CD4-positive, alpha-beta T cell (primary cell): ENCODE results near the gene DYNC1I2. TPM values are rescaled to one million over a fixed set of nuclear protein-coding genes. Genes with fewer than 3 reads are reported as not detected.
"Not testable (repeated sequence)": the region's sequence is repeated elsewhere in the genome, so short reads cannot be mapped to it uniquely, and the experiment has no call there.

Experiments
- ATAC-seq: fragments of 200-7000 bp; cut with Tn5 transposase; one replicate; pipeline ENCODE4 v1.10.0; 2022; ENCODE audit warnings: mild to moderate bottlenecking; ENCODE audit not compliant: poor library complexity
- CTCF ChIA-PET: fragments of 350-600 bp; sonication (Branson Sonifier 250); formaldehyde crosslinking; loops from one replicate; lab custom pipeline; 2021; ENCODE audit warnings: antibody characterized with exemption, inconsistent platforms; lab: Charles Lee
- POLR2A ChIA-PET: fragments of 350-600 bp; sonication (Branson Sonifier 250); formaldehyde crosslinking; loops from one replicate; lab custom pipeline; 2021; ENCODE audit warnings: antibody characterized with exemption, inconsistent platforms; lab: Charles Lee
- DNase-seq, 14 experiments: peaks; one replicate each; pipeline ENCODE4 v3.0.0-alpha.2; 2013 to 2020; ENCODE audit warnings: mixed read lengths in 2 of 14
- H3K27ac ChIP-seq, 2 donors: one replicate each; pipeline versions ENCODE4 v1.5.1 to v1.7.0; 2013; ENCODE audit warnings: low read length in 2 of 2, low read depth in 1 of 2, mild to moderate bottlenecking in 1 of 2
- H3K27me3 ChIP-seq, 2 experiments: 1 replicate in 1 of 2; 2 replicates in 1 of 2; pipeline versions ENCODE4 v1.6.1 to v1.7.0; 2013; ENCODE audit warnings: low read length in 2 of 2, control low read depth in 1 of 2, mild to moderate bottlenecking in 1 of 2, moderate library complexity in 1 of 2; ENCODE audit not compliant: insufficient read depth in 2 of 2, control insufficient read depth in 1 of 2
- H3K36me3 ChIP-seq: one replicate; pipeline ENCODE4 v1.6.1; 2013; ENCODE audit warnings: low read length, control low read depth; ENCODE audit not compliant: insufficient read depth
- H3K4me1 ChIP-seq: one replicate; pipeline ENCODE4 v1.6.1; 2013; ENCODE audit warnings: low read length, control low read depth; ENCODE audit not compliant: insufficient read depth
- H3K4me3 ChIP-seq: one replicate; pipeline ENCODE4 v1.5.1; 2013; ENCODE audit warnings: mild to moderate bottlenecking, low read length, moderate library complexity
- H3K9me3 ChIP-seq, 2 experiments: 1 replicate in 1 of 2; 2 replicates in 1 of 2; pipeline versions ENCODE4 v1.6.1 to v1.7.0; 2013; ENCODE audit warnings: low read length in 2 of 2, mild to moderate bottlenecking in 2 of 2, control low read depth in 1 of 2, moderate library complexity in 1 of 2; ENCODE audit not compliant: control insufficient read depth in 1 of 2, insufficient read depth in 1 of 2
- H3K27ac Mint-ChIP-seq: one replicate; pipeline ENCODE4 v1.8.0; 2020; ENCODE audit warnings: mixed read lengths
- H3K27me3 Mint-ChIP-seq: one replicate; pipeline ENCODE4 v1.8.0; 2021; ENCODE audit warnings: mixed read lengths
- H3K36me3 Mint-ChIP-seq: one replicate; pipeline ENCODE4 v1.8.0; 2021; ENCODE audit warnings: low read depth, mixed read lengths
- H3K4me1 Mint-ChIP-seq: one replicate; pipeline ENCODE4 v1.8.0; 2021; ENCODE audit warnings: low read depth, mixed read lengths
- H3K4me3 Mint-ChIP-seq: one replicate; pipeline ENCODE4 v1.8.0; 2020; ENCODE audit warnings: mild to moderate bottlenecking, mixed read lengths
- H3K9me3 Mint-ChIP-seq: one replicate; pipeline ENCODE4 v1.8.0; 2020; ENCODE audit warnings: mixed read lengths
- CTCF ChIP-seq: fragments of 200-600 bp; IDR thresholded peaks from one replicate; pipeline ENCODE4 v1.8.0; 2022; ENCODE audit warnings: antibody characterized with exemption, mild to moderate bottlenecking
- intact Hi-C, 2 experiments: fragments of 100-400 bp; cut with DNase I in 1 of 2; cut with micrococcal nuclease in 1 of 2; formaldehyde crosslinking; loops; one replicate each; pipeline versions ENCODE4 v1.15.1 to v1.9.0; 2023 to 2025; cut with DNase I, micrococcal nuclease
- total RNA-seq, 174 experiments: library from RNA in 2 of 174; stranded (reverse) in 2 of 174; gene quantifications; one replicate each; pipeline ENCODE4 v1.2.3 and lab custom pipeline; 2021 to 2026

The DYNC1I2 gene
- total RNA-seq, 2 experiments from 2014 or later: 10.5 to 11.6 TPM

GRCh38 chr2:171754254-171754939, 67.1 kb downstream of the DYNC1I2 start:
- no peak overlapping the region for H3K4me3 ChIP-seq
- ChIA-PET CTCF (no interaction called here), POLR2A (no interaction called here)
- Mint-ChIP-seq H3K9me3 (peaks cover 9% of the 10 kb centered on the region), H3K27ac (no peak overlapping the region), H3K4me3 (no peak overlapping the region), H3K4me1 (no peaks in the 10 kb centered on the region), H3K27me3 (no peaks in the 10 kb centered on the region), H3K36me3 (peaks cover 98% of the 10 kb centered on the region)
- peaks cover 14% of the 10 kb centered on the region for H3K36me3 ChIP-seq
- H3K9me3 ChIP-seq: no peaks in the 10 kb centered on the region
- no peak overlapping the region for H3K27ac ChIP-seq
- ATAC-seq (no peak), DNase-seq (no peak)
- no peaks in the 10 kb centered on the region for H3K27me3 ChIP-seq
- TF ChIP-seq CTCF: no peak
- H3K4me1 ChIP-seq: no peaks in the 10 kb centered on the region
- intact Hi-C loops: no loop called here

GRCh38 chr2:171758762-171759161, 71.5 kb downstream of the DYNC1I2 start:
- H3K4me3 ChIP-seq, H3K27me3 ChIP-seq, H3K27ac Mint-ChIP-seq, H3K36me3 ChIP-seq, H3K9me3 Mint-ChIP-seq, DNase-seq, POLR2A ChIA-PET, CTCF ChIA-PET, intact Hi-C loops, H3K27me3 Mint-ChIP-seq, H3K4me3 Mint-ChIP-seq, H3K4me1 Mint-ChIP-seq, ATAC-seq, H3K4me1 ChIP-seq, H3K9me3 ChIP-seq, H3K27ac ChIP-seq: not testable (repeated sequence)
- peaks cover 93% of the 10 kb centered on the region for H3K36me3 Mint-ChIP-seq

DNA sequence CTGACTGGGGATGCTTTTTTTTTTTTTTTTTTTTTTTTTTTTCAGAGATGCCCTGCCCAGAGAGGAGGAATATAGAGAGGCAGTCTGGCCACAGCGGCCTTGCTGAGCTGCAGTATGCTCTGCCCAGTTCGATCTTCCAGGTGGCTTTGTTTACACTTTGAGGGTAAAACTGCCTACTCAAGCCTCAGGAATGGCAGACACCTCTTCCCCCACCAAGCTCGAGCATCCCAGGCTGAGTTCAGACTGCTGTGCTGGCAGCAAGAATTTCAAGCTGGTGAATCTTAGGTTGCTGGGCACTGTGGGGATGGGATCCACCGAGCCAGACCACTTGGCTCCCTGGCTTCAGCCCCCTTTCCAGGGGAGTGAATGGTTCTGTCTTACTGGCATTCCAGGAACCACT, 73.9 kb downstream of the DYNC1I2 start:
- POLR2A ChIA-PET, H3K4me3 Mint-ChIP-seq, CTCF ChIA-PET, ATAC-seq, H3K4me1 ChIP-seq, H3K9me3 ChIP-seq, H3K27ac Mint-ChIP-seq, intact Hi-C loops, H3K36me3 ChIP-seq, H3K9me3 Mint-ChIP-seq, H3K27ac ChIP-seq, H3K4me1 Mint-ChIP-seq, H3K4me3 ChIP-seq, H3K27me3 ChIP-seq, H3K27me3 Mint-ChIP-seq, DNase-seq: not testable (repeated sequence)
- peaks cover 73% of the 10 kb centered on the region for H3K36me3 Mint-ChIP-seq

DNA sequence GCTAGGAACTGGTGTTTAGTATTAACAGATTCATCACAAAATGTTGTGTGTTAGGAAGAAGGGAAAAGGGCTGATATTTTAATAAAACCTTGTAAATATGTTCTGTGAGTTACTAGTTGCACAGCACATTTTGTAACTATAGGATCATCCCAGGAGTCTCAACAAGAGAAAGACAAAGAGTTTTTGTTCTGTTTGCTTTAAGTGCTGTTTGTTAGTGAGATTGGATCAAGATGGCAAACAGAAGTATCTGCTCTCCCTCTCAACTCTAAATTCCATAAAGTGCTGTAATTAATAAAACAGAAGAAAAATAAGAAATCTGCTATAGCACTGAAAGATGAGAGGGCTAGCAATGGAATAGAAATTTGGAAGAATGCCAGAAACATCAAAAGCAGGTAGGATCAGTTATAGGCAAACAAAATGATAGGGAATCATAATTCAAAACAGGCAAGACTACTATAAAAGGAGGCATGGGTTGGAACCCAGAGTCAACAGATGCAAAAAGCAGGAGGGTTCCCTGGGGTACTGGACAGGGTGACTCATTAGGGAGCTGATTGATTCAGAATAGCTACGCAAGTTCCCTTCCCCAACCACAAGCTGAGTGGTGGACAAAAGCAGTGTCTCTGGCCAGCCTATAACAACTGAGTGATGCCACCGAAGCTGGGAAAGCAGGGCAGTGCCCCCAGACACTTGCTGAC, 75.8 kb downstream of the DYNC1I2 start:
- Histone ChIP-seq H3K27ac (no peak overlapping the region), H3K4me1 (no peaks in the 10 kb centered on the region), H3K27me3 (no peaks in the 10 kb centered on the region), H3K9me3 (no peaks in the 10 kb centered on the region), H3K4me3 (no peak overlapping the region), H3K36me3 (peaks cover 8% of the 10 kb centered on the region)
- no peak overlapping the region for H3K4me3 Mint-ChIP-seq
- H3K4me1 Mint-ChIP-seq: no peaks in the 10 kb centered on the region
- no peak overlapping the region for H3K27ac Mint-ChIP-seq
- H3K9me3 Mint-ChIP-seq: peaks cover 3% of the 10 kb centered on the region
- DNase-seq (no peak), ATAC-seq (no peak)
- intact Hi-C loops: no loop called here
- peaks cover 69% of the 10 kb centered on the region for H3K36me3 Mint-ChIP-seq
- CTCF ChIA-PET: no interaction called here
- H3K27me3 Mint-ChIP-seq: no peaks in the 10 kb centered on the region
- POLR2A ChIA-PET: no interaction called here
- no peak for TF ChIP-seq CTCF
